ENCODE data around the gene KHDC3L.

The KHDC3L gene

DNA sequence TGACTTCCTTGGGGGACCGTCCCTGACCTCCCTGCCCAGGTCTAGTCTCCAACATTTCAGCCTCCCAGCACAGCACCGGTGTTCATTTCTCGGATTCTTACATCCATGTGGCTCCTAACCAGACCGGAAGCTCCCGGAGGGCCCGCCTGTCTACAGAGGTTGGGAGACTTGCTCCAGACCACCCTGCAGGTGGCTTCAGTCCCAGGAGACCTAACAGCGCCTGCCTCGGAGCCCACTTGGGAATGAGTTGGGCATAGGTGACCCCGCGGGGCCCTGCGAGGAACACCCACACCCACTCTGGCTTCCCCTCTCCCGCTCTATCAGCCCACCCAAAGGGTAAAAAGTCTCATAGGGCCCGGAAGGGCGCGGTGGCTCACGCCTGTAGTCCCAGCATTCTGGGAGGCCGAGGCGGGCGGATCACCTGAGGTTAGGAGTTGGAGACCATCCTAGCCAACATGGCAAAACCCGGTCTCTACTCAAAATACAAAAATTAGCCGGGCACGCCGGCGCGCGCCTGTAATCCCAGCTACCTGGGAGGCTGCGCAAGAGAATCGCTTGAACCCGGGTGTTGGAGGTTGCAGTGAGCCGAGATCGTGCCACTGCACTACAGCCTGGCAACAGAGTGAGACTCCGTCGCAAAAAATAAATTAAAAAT is 13.8 kb upstream of the KHDC3L start:
- Histone ChIP-seq H3K36me3 (no peaks in the 10 kb centered on the region), H3K4me1 (no peaks in the 10 kb centered on the region), H3K27me3 (peaks cover 0 to 20% of the 10 kb centered on the region in 2 donors), H3K27ac (no peak overlapping the region), H3K9me3 (no peaks in the 10 kb centered on the region), H3K4me3 (no peak overlapping the region)
- intact Hi-C loops (cut with DNase I; ENCODE audit: low total_unique reads), result no loop called here
- TF ChIP-seq, protein P1, sequence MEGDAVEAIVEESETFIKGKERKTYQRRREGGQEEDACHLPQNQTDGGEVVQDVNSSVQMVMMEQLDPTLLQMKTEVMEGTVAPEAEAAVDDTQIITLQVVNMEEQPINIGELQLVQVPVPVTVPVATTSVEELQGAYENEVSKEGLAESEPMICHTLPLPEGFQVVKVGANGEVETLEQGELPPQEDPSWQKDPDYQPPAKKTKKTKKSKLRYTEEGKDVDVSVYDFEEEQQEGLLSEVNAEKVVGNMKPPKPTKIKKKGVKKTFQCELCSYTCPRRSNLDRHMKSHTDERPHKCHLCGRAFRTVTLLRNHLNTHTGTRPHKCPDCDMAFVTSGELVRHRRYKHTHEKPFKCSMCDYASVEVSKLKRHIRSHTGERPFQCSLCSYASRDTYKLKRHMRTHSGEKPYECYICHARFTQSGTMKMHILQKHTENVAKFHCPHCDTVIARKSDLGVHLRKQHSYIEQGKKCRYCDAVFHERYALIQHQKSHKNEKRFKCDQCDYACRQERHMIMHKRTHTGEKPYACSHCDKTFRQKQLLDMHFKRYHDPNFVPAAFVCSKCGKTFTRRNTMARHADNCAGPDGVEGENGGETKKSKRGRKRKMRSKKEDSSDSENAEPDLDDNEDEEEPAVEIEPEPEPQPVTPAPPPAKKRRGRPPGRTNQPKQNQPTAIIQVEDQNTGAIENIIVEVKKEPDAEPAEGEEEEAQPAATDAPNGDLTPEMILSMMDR (IDR thresholded peaks at IDR 0.05), result no peak
- DNase-seq, result no peak

DNA sequence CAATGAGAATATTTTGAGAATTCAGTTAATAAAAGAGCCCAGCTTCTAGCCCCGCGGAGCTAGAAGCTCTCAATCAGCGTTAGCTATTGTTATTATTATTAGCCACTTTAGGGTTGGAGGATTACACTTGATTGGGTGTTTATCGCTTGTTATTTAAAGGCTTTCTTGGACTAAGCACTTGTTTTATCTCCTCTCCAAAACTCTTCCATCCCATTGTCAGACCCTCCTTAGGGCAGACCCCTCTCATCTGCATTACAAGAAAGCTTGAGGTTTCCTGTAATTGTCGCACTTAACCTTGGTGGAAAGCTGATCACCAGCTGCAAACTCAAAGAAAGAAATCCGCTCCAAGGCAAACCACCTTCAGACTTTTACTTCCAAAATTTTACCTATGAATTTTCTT is 13.1 kb upstream of the KHDC3L start:
- TF ChIP-seq, protein P1 (IDR thresholded peaks at IDR 0.05), result no peak
- no peak overlapping the region for H3K4me3 ChIP-seq

DNA sequence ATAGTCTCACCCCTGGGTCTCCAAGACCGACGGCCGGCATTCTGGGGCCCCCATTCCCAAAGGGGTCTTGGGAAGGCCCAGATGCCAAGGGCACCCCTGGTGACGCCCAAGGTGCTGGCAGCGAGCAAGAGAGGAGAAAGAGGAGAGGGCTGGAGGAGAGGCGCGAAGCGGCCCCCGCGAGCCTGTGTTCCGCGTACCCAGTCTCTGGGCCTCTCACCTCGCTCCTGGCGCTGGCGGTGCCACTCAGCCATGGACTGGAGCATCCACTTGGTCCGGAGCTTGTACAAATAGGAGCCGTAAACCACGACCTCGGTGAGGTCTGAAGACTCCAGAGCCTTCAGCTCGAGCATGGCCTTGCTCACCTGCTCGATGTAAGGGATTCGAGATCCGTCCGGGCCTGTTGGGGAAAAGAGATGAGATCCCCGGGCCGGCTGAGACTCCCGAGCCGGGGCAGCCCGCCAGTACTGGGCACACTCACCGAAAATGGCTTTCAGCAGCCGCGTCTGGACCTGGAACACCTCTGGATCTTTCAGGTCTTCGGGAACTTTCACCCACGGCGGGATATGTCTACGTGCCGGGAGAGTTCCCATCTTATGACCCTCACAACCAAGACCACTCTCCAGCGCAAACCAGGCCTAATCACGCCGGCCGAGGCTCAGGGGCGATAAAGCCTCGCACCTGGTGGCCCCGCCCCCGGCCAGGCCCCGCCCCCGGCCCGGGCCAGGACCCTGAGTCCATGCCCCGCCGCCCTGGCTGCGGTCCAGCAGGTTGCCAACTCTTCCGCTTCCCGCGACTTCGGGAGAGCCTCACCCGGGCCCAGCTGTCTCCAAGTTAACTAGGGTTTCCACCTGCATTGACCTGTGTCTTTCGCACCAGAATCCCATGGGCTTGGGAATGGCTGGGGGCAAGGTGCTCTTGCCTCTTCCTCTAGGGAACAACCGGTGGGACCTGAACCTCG is 8.5 kb upstream of the KHDC3L start, which contains the start of gene DPPA5:
TSS of gene DPPA5 (minus strand) at position 641 of the 958 bp plus-strand sequence. CDS start at position 590, 51 bp downstream.
- Histone ChIP-seq H3K27ac (no peak within 1 kb of the TSS), H3K4me1 (no peaks in the 10 kb centered on the region), H3K36me3 (no peaks in the 10 kb centered on the region), H3K4me3 (no peak within 1 kb of the TSS), H3K9me3 (no peaks in the 10 kb centered on the region), H3K27me3 (peaks cover 0 to 10% of the 10 kb centered on the region in 2 donors)
- no peak for DNase-seq
- intact Hi-C loops (cut with DNase I; ENCODE audit: low total_unique reads), result no loop called here
- TF ChIP-seq, protein P1 (IDR thresholded peaks at IDR 0.05), result no peak

More for the DNA sequence above, 13.1 kb upstream of the KHDC3L start:
- no peak overlapping the region for H3K27ac ChIP-seq
- no peak for DNase-seq
- H3K4me1 ChIP-seq, result no peaks in the 10 kb centered on the region
- intact Hi-C loops (cut with DNase I; ENCODE audit: low total_unique reads), result no loop called here
- no peaks in the 10 kb centered on the region for H3K36me3 ChIP-seq
- peaks cover 0 to 20% of the 10 kb centered on the region in 2 donors for H3K27me3 ChIP-seq
- H3K9me3 ChIP-seq, result no peaks in the 10 kb centered on the region

DNA sequence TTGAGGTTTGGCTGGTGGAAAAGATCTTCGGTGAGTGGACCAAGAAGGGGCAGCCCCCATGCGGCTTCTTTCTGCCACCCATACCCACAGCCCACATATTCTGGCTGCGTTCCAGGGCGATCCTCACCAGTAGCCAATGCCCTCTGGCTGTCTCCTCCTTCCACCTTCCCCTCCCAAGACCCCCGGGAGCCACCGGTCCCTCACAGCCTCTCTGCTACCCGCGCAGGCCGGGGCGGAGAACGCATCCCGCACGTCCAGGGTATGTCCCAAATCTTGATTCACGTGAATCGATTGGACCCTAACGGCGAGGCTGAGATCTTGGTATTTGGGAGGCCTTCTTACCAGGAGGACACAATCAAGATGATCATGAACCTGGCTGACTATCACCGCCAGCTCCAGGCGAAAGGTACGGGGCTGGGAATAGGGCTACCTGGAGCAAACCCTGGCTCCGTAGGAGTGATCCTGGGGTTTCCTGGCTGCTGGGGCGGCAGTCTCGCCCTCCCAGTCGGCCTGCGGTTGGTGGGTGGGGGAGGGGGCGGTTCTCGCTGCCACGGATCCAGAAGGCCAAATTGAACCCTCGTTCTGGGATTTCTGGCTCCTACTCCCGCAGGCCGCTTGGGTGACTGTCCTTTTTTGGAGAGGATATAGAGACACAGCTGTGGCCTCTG is 545 bp downstream of the KHDC3L start:
- no peaks in the 10 kb centered on the region for H3K36me3 ChIP-seq
- no peaks in the 10 kb centered on the region for H3K9me3 ChIP-seq
- H3K4me3 ChIP-seq, result no peak overlapping the region
- H3K4me1 ChIP-seq, result no peaks in the 10 kb centered on the region
- DNase-seq, result no peak
- intact Hi-C loops (cut with DNase I; ENCODE audit: low total_unique reads), result no loop called here
- H3K27me3 ChIP-seq, result no peaks in the 10 kb centered on the region
- no peak overlapping the region for H3K27ac ChIP-seq
- TF ChIP-seq, protein P1 (IDR thresholded peaks at IDR 0.05), result no peak

DNA sequence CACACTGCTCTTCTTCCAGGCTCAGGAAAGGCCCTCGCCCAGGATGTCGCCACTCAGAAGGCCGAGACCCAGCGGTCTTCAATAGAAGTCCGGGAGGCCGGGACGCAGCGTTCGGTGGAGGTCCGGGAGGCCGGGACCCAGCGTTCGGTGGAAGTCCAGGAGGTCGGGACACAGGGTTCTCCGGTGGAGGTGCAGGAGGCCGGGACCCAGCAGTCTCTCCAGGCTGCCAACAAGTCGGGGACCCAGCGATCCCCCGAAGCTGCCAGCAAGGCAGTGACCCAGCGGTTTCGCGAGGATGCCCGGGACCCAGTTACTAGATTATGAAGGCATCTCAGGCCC is 1.0 kb downstream of the KHDC3L start:
- H3K4me3 ChIP-seq, result no peak overlapping the region
- TF ChIP-seq, protein P1 (IDR thresholded peaks at IDR 0.05), result no peak
- intact Hi-C loops (cut with DNase I; ENCODE audit: low total_unique reads), result no loop called here
- H3K27ac ChIP-seq, result no peak overlapping the region
- H3K27me3 ChIP-seq, result no peaks in the 10 kb centered on the region
- H3K9me3 ChIP-seq, result no peaks in the 10 kb centered on the region
- no peaks in the 10 kb centered on the region for H3K4me1 ChIP-seq
- no peak for DNase-seq
- no peaks in the 10 kb centered on the region for H3K36me3 ChIP-seq

Data from tibial artery (tissue), 4 donors.